Esophagus muscularis mucosa (tissue), 4 donors: ENCODE data around the gene CR1L.

Experiments
- CTCF ChIP-seq, 3 experiments: fragments of 200-600 bp in 2 of 3; fragments of 450-650 bp in 1 of 3; sonication (generic) in 2 of 3; IDR thresholded peaks; one replicate each; pipeline ENCODE4 v1.5.1; 2017 to 2019; ENCODE audit warnings: antibody characterized with exemption in 3 of 3, mild to moderate bottlenecking in 2 of 3, moderate library complexity in 1 of 3
- EP300 ChIP-seq: sonication (generic); formaldehyde crosslinking; IDR thresholded peaks from one replicate; pipeline ENCODE4 v1.6.1; 2017; ENCODE audit warnings: antibody characterized with exemption
- POLR2AphosphoS5 ChIP-seq, 2 donors: sonication (generic); formaldehyde crosslinking; IDR thresholded peaks; one replicate each; pipeline ENCODE4 v1.6.1; 2017; ENCODE audit warnings: antibody characterized with exemption in 2 of 2

DNA sequence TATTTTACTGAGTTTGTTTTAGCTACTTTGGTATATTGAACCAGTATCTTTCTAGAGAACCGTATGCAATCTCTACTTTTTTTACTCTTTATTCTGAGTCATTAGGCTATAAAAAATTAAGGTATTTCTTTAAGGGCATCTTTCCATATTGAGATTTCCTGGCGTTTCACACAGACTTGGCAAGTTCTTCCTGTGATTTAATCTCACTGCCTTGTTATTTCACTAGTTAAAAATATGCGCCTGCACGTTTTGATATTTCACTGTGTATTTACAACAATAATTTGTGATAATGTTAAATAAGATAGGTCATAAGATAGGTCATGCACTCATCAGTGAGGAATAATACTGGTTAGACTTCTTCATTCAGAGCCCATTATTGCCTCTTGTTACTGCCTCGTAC, 16.2 kb upstream of the CR1L start:
- TF ChIP-seq CTCF (IDR thresholded peaks at IDR 0.05) (no peak), EP300 (no peak), POLR2AphosphoS5 (IDR thresholded peaks at IDR 0.05) (no peak)
